ENCODE data around the gene ST6GALNAC5. TPM values are rescaled to one million over a fixed set of nuclear protein-coding genes. Genes with fewer than 3 reads are reported as not detected.

ST6GALNAC5 gene
- total RNA-seq, 4 donors from 2014 or later = 0.27 to 5.7 (median 1.4) TPM

DNA sequence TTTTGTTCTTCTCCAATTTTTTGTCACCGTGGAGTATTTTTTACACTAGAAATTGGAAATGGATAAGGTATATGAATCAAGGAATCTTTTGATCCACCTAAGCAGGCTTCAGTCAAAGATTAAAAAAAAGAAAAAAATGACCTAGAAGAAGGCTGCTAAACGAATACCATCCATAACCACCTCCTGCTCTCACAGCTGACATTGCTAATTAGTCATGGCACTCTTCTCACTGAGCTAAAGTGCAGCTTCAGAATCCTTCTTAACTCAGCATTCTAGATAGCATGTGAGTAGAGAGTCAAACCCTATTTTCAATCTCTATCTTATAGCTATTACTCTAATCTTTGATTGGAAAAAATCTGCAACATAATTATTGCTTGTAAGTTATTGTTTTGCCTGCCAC lies 40.2 kb upstream of the ST6GALNAC5 start:
- intact Hi-C loops (cut with DNase I) = no loop called here
- WGBS, 2 donors = 41 to 54% methylated on average over 2 of the region's 2 CpGs

GRCh38 chr1:76830373-76830772 lies 36.9 kb upstream of the ST6GALNAC5 start:
- 59 to 65% methylated on average over 6 of the region's 6 CpGs for WGBS, 2 donors
- Histone ChIP-seq H3K27ac (no peak overlapping the region), H3K9me3 (no peaks in the 10 kb centered on the region), H3K36me3 (no peaks in the 10 kb centered on the region), H3K4me1 (no peaks in the 10 kb centered on the region), H3K4me3 (no peak overlapping the region), H3K27me3 (no peaks in the 10 kb centered on the region)
- no peak for DNase-seq
- intact Hi-C loops (cut with DNase I) = no loop called here
- TF ChIP-seq, protein P1, sequence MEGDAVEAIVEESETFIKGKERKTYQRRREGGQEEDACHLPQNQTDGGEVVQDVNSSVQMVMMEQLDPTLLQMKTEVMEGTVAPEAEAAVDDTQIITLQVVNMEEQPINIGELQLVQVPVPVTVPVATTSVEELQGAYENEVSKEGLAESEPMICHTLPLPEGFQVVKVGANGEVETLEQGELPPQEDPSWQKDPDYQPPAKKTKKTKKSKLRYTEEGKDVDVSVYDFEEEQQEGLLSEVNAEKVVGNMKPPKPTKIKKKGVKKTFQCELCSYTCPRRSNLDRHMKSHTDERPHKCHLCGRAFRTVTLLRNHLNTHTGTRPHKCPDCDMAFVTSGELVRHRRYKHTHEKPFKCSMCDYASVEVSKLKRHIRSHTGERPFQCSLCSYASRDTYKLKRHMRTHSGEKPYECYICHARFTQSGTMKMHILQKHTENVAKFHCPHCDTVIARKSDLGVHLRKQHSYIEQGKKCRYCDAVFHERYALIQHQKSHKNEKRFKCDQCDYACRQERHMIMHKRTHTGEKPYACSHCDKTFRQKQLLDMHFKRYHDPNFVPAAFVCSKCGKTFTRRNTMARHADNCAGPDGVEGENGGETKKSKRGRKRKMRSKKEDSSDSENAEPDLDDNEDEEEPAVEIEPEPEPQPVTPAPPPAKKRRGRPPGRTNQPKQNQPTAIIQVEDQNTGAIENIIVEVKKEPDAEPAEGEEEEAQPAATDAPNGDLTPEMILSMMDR (IDR thresholded peaks at IDR 0.05) = no peak
- no peak for TF ChIP-seq POLR2A (IDR thresholded peaks at IDR 0.05)

More for the DNA sequence above, 40.2 kb upstream of the ST6GALNAC5 start:
- Histone ChIP-seq H3K4me1 (no peaks in the 10 kb centered on the region), H3K27ac (no peak overlapping the region), H3K4me3 (no peak overlapping the region), H3K36me3 (no peaks in the 10 kb centered on the region), H3K27me3 (no peaks in the 10 kb centered on the region), H3K9me3 (no peaks in the 10 kb centered on the region)
- no peak for DNase-seq
- TF ChIP-seq, protein P1 (IDR thresholded peaks at IDR 0.05) = no peak
- no peak for TF ChIP-seq POLR2A (IDR thresholded peaks at IDR 0.05)

DNA sequence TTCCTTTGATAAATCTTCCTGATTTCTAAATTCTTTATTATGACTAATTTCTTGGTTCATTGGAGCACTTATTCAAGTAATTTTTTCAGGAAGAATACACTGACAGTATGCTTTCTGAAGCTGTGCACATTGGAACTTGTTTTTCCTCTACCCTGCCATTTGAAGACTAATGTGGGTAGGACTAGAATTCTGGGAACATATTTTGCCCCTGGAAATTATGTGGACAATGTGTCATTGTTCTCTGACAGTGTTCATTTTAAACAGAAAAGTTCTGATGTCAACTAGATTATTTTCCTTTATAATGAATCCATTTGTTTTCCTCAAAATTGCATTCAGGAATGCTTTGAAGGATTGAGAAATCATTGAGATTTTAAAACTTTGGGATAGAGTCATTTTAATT lies 34.8 kb upstream of the ST6GALNAC5 start:
- H3K36me3 ChIP-seq = no peaks in the 10 kb centered on the region
- no peak for DNase-seq
- no peak for TF ChIP-seq POLR2A (IDR thresholded peaks at IDR 0.05)
- TF ChIP-seq, protein P1 (IDR thresholded peaks at IDR 0.05) = no peak
- H3K9me3 ChIP-seq = no peaks in the 10 kb centered on the region
- no peak overlapping the region for H3K27ac ChIP-seq
- no peak overlapping the region for H3K4me3 ChIP-seq
- no peaks in the 10 kb centered on the region for H3K4me1 ChIP-seq
- H3K27me3 ChIP-seq = no peaks in the 10 kb centered on the region
- intact Hi-C loops (cut with DNase I) = no loop called here

DNA sequence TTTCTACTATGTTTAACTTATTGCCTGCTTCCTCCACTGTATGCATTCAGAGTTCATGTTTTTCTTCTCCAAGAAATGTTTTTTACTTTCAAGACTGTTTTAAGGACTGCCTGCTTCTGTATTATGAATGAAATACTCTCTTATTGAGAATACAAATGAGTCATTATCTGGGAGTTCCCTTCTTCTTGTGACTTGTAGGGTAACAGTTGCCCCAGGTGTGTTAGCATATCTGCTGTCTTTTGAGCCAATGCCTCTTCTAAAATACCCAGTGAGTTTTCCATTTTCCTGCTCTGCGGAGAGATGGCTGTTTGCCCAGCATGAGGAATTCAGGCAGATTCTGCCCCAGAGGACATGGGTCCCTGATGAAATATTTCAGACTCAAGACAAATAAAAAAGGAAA lies 34.1 kb upstream of the ST6GALNAC5 start:
- WGBS, 2 donors = 57% methylated on average over 1 of the region's 1 CpG; no CpG with 5 or more reads in 1 of the 2 donors
- H3K4me3 ChIP-seq = no peak overlapping the region
- no peaks in the 10 kb centered on the region for H3K9me3 ChIP-seq
- no peak for DNase-seq
- H3K27ac ChIP-seq = no peak overlapping the region
- TF ChIP-seq, protein P1 (IDR thresholded peaks at IDR 0.05) = no peak
- no peak for TF ChIP-seq POLR2A (IDR thresholded peaks at IDR 0.05)
- intact Hi-C loops (cut with DNase I) = no loop called here
- H3K27me3 ChIP-seq = no peaks in the 10 kb centered on the region
- no peaks in the 10 kb centered on the region for H3K4me1 ChIP-seq
- H3K36me3 ChIP-seq = no peaks in the 10 kb centered on the region

DNA sequence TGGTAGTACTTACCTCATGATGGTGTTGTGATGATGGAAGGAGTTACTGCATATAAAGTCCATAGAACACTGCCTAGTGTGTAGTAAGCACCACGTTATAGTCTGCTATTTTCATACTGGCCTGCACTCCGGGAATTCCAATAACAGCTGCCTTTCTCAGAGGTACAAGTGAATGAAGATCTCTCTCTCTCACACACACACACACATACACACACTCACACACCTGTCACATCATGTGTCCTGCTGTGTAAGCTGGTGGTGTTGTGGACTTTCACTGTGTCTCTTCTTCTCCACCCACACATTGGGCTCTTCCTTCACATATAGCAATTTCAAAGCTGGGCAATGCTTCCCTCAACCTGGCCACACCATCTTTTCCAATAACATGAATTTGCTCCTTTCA lies 33.4 kb upstream of the ST6GALNAC5 start:
- Histone ChIP-seq H3K4me3 (no peak overlapping the region), H3K27me3 (no peaks in the 10 kb centered on the region), H3K27ac (no peak overlapping the region), H3K36me3 (no peaks in the 10 kb centered on the region), H3K9me3 (no peaks in the 10 kb centered on the region), H3K4me1 (no peaks in the 10 kb centered on the region)
- WGBS, 2 donors = 58 to 83% methylated on average over 2 of the region's 2 CpGs
- TF ChIP-seq, protein P1 (IDR thresholded peaks at IDR 0.05) = no peak
- TF ChIP-seq POLR2A (IDR thresholded peaks at IDR 0.05) = no peak
- intact Hi-C loops (cut with DNase I) = no loop called here
- DNase-seq = no peak
